Endodermal cell (in vitro differentiated cells): ENCODE results near the gene HOXC9. TPM values are rescaled to one million over a fixed set of nuclear protein-coding genes. Genes with fewer than 3 reads are reported as not detected.

Experiments
- DNase-seq: peaks from one replicate; pipeline ENCODE4 v3.0.0-alpha.2; 2017
- H3K27ac ChIP-seq: 2 replicates; pipeline ENCODE4 v1.5.1; 2013; ENCODE audit warnings: mild to moderate bottlenecking, low read depth, low read length, moderate library complexity
- H3K27me3 ChIP-seq: 2 replicates; pipeline ENCODE4 v1.6.1; 2013; ENCODE audit warnings: mild to moderate bottlenecking, low read length, moderate library complexity; ENCODE audit not compliant: insufficient read depth, control insufficient read depth, poor library complexity, severe bottlenecking
- H3K36me3 ChIP-seq: 2 replicates; pipeline ENCODE4 v1.7.0; 2013; ENCODE audit warnings: mild to moderate bottlenecking, low read length, moderate library complexity; ENCODE audit not compliant: control insufficient read depth, insufficient read depth
- H3K4me1 ChIP-seq: one replicate; pipeline ENCODE4 v1.7.0; 2013; ENCODE audit warnings: low read length; ENCODE audit not compliant: control insufficient read depth, insufficient read depth
- H3K4me3 ChIP-seq: 2 replicates; pipeline ENCODE4 v1.5.1; 2013; ENCODE audit warnings: mild to moderate bottlenecking, low read length, moderate library complexity
- H3K9ac ChIP-seq: 2 replicates; pipeline ENCODE4 v1.6.1; 2013; ENCODE audit warnings: mild to moderate bottlenecking, low read length, moderate library complexity; ENCODE audit not compliant: poor library complexity, severe bottlenecking; ENCODE audit errors: extremely low read depth
- H3K9me3 ChIP-seq: 2 replicates; pipeline ENCODE4 v1.6.1; 2013; ENCODE audit warnings: mild to moderate bottlenecking, low read length, moderate library complexity; ENCODE audit not compliant: control insufficient read depth
- H3K27ac Mint-ChIP-seq: 2 replicates; pipeline ENCODE4 v1.8.0; 2020; ENCODE audit warnings: mixed read lengths
- H3K27me3 Mint-ChIP-seq: 2 replicates; pipeline ENCODE4 v1.8.0; 2021; ENCODE audit warnings: mild to moderate bottlenecking, mixed read lengths; ENCODE audit not compliant: insufficient read depth
- H3K36me3 Mint-ChIP-seq: 2 replicates; pipeline ENCODE4 v1.8.0; 2020; ENCODE audit warnings: low read depth, mixed read lengths
- H3K4me1 Mint-ChIP-seq: 2 replicates; pipeline ENCODE4 v1.8.0; 2020; ENCODE audit warnings: mixed read lengths
- H3K4me3 Mint-ChIP-seq: 2 replicates; pipeline ENCODE4 v1.8.0; 2020; ENCODE audit warnings: mild to moderate bottlenecking, moderate library complexity, mixed read lengths
- H3K9me3 Mint-ChIP-seq: 2 replicates; pipeline ENCODE4 v1.8.0; 2020; ENCODE audit warnings: mild to moderate bottlenecking, mixed read lengths
- CTCF ChIP-seq: fragments of 200-600 bp; sonication (generic); conservative IDR thresholded peaks from 2 replicates; pipeline ENCODE4 v1.5.0; 2021; ENCODE audit warnings: antibody characterized with exemption, mild to moderate bottlenecking
- WGBS, 2 experiments: methylation state at CpG; one replicate each; pipeline versions ENCODE4 v1.1.5 to v1.1.7; 2013; ENCODE audit warnings: missing lambda C conversion rate in 2 of 2, mixed read lengths in 1 of 2; ENCODE audit not compliant: insufficient coverage in 1 of 2, insufficient read length in 1 of 2; 5-methylcytosine and 5-hydroxymethylcytosine counted together
- total RNA-seq, 2 donors: library from RNA; stranded (reverse); fragmentation: NEBNext Ultra II Directional in 1 of 2; extraction: Animal tissue kit (Norgen Biotek cat#: 25700) in 1 of 2; gene quantifications; 2 replicates in 1 of 2; 3 replicates in 1 of 2; pipeline ENCODE4 v1.2.1, GENCODE V29; 2021

HOXC9 gene
- total RNA-seq, 2 donors from 2014 or later: not detected

GRCh38 chr12:54019924-54020590, 20.1 kb downstream of the HOXC9 start:
- TF ChIP-seq CTCF: no peak
- peaks cover 100% of the 10 kb centered on the region for H3K27me3 ChIP-seq
- H3K9me3 ChIP-seq: no peaks in the 10 kb centered on the region
- no peak overlapping the region for H3K4me3 ChIP-seq
- Mint-ChIP-seq H3K9me3 (no peaks in the 10 kb centered on the region), H3K4me3 (no peak overlapping the region), H3K27me3 (peaks cover 99% of the 10 kb centered on the region), H3K36me3 (no peaks in the 10 kb centered on the region), H3K4me1 (peaks cover 15% of the 10 kb centered on the region), H3K27ac (no peak overlapping the region)
- WGBS, 2 experiments: 5 to 17% methylated on average over 4 to 10 of the region's 10 CpGs
- no peak overlapping the region for H3K9ac ChIP-seq
- H3K36me3 ChIP-seq: no peaks in the 10 kb centered on the region
- DNase-seq: peak; percentile 49
- H3K4me1 ChIP-seq: no peaks in the 10 kb centered on the region
- H3K27ac ChIP-seq: no peak overlapping the region

DNA sequence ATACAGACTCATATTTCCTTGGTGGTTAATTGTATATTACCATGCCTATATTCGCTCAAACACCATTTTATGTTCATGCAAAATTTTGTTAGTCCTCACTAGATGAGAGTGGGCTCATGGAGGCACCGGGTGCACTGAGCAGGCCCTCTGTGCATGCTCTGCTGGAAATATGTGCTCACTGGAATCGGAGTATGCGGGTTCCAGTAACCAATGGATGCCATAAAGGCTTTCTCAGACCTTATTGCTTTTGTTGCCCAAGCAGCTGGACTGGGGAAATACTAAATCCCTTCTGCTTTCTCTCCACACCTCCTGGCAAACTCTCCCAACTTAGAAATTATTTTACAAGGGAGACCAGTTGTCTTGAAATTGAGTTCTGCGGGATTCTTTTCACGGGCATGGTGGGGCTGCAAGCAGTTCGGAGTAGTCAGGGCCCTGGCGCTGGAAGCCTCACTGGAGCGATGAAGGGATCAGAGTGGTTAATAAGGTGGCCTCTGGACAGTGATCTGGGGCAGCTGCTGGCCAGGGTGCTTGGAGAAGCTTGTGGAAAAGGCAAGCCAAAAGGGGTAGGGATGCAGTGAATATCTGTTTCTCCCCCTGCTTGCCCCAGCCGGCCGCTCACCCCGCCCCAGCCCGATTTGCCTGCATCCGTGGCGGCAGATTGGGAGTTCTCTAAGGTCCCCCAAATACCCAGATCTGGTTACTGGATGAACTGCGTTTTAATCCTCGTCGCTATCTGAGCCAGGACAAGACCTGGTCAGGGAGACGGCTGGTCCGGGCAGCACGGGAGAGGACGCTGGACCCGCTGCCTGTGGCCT, 20.8 kb downstream of the HOXC9 start:
- H3K4me3 ChIP-seq: no peak overlapping the region
- peaks cover 100% of the 10 kb centered on the region for H3K27me3 ChIP-seq
- Mint-ChIP-seq H3K4me3 (no peak overlapping the region), H3K9me3 (no peaks in the 10 kb centered on the region), H3K27me3 (peaks cover 99% of the 10 kb centered on the region), H3K4me1 (peaks cover 15% of the 10 kb centered on the region), H3K36me3 (no peaks in the 10 kb centered on the region), H3K27ac (no peak overlapping the region)
- no peaks in the 10 kb centered on the region for H3K36me3 ChIP-seq
- DNase-seq: peak; percentile 75
- TF ChIP-seq CTCF: no peak
- H3K4me1 ChIP-seq: no peaks in the 10 kb centered on the region
- no peaks in the 10 kb centered on the region for H3K9me3 ChIP-seq
- H3K9ac ChIP-seq: no peak overlapping the region
- H3K27ac ChIP-seq: peak overlapping the region; percentile 5
- 18 to 24% methylated on average over 17 to 23 of the region's 23 CpGs for WGBS, 2 experiments

- DNase-seq: peak; percentile 94
Measured at GRCh38 chr12:54021432-54022013, 21.6 kb downstream of the HOXC9 start.

More at GRCh38 chr12:54021432-54022013, 21.6 kb downstream of the HOXC9 start:
- peak; percentile 65 for TF ChIP-seq CTCF
- peak overlapping the region; percentile 5 for H3K27ac ChIP-seq
- Mint-ChIP-seq H3K36me3 (no peaks in the 10 kb centered on the region), H3K9me3 (no peaks in the 10 kb centered on the region), H3K27ac (no peak overlapping the region), H3K4me1 (peaks cover 15% of the 10 kb centered on the region), H3K4me3 (no peak overlapping the region), H3K27me3 (peaks cover 99% of the 10 kb centered on the region)
- H3K4me3 ChIP-seq: no peak overlapping the region
- no peak overlapping the region for H3K9ac ChIP-seq
- H3K9me3 ChIP-seq: no peaks in the 10 kb centered on the region
- peaks cover 100% of the 10 kb centered on the region for H3K27me3 ChIP-seq
- 0 to 7% methylated on average over 2 to 16 of the region's 16 CpGs for WGBS, 2 experiments
- no peaks in the 10 kb centered on the region for H3K4me1 ChIP-seq
- H3K36me3 ChIP-seq: no peaks in the 10 kb centered on the region
